Measurements from ENCODE around the gene PDXK. TPM values are rescaled to one million over a fixed set of nuclear protein-coding genes. Genes with fewer than 3 reads are reported as not detected.

PDXK gene
- total RNA-seq, 1 donor from 2014 or later, result 35.7 TPM

- DNase-seq, result no peak
Measured at GRCh38 chr21:43806017-43806710, 87.2 kb downstream of the PDXK start.

- DNase-seq, result no peak
Measured at GRCh38 chr21:43808367-43808766, 89.4 kb downstream of the PDXK start.

GRCh38 chr21:43808832-43809251 lies 89.9 kb downstream of the PDXK start:
- DNase-seq, result peak; percentile 43

- DNase-seq, result no peak
Measured at GRCh38 chr21:43809346-43809799, 90.4 kb downstream of the PDXK start.

GRCh38 chr21:43809853-43810504 lies 91.0 kb downstream of the PDXK start:
- DNase-seq, result no peak

- DNase-seq, result peak; percentile 81
Measured at GRCh38 chr21:43810505-43811261, 91.8 kb downstream of the PDXK start.

- no peak for DNase-seq
Measured at GRCh38 chr21:43811262-43812105, 92.6 kb downstream of the PDXK start.

Small RNA genes within 50 kb of the gene (small RNA-seq; reads per million reads assigned to genes)
- not detected for gene AP001052.1 (ENCODE audit: low replicate concordance)

Other genes starting within 250 kb of the PDXK start
- 1.0 TPM for gene HSF2BP, start 59.6 kb upstream of the PDXK start, total RNA-seq
- gene RRP1B, start 59.6 kb upstream of the PDXK start, total RNA-seq, result 22.3 TPM
- 14.8 TPM for gene CSTB, start 57.2 kb downstream of the PDXK start, total RNA-seq
- gene RRP1, start 70.4 kb downstream of the PDXK start, total RNA-seq, result 17.2 TPM
- 43.3 TPM for gene AGPAT3, start 146.1 kb downstream of the PDXK start, total RNA-seq